IPS-15b (cell line): ENCODE data around the gene ATP10B.

Experiments used
- H3K27me3 ChIP-seq: one replicate; pipeline ENCODE4 v1.6.1; 2013; ENCODE audit warnings: low read length; ENCODE audit not compliant: control insufficient read depth, insufficient read depth
- H3K36me3 ChIP-seq: one replicate; pipeline ENCODE4 v1.6.1; 2013; ENCODE audit warnings: low read length; ENCODE audit not compliant: control insufficient read depth, insufficient read depth
- H3K4me1 ChIP-seq: one replicate; pipeline ENCODE4 v1.6.1; 2013; ENCODE audit warnings: mild to moderate bottlenecking, low read length; ENCODE audit not compliant: control insufficient read depth, insufficient read depth
- H3K4me3 ChIP-seq: one replicate; pipeline ENCODE4 v1.5.1; 2013; ENCODE audit warnings: low read depth, low read length
- H3K9ac ChIP-seq: one replicate; pipeline ENCODE4 v1.6.1; 2013; ENCODE audit warnings: low read depth, mild to moderate bottlenecking, low read length
- H3K9me3 ChIP-seq: one replicate; pipeline ENCODE4 v1.6.1; 2013; ENCODE audit warnings: mild to moderate bottlenecking, low read length; ENCODE audit not compliant: control insufficient read depth, insufficient read depth

The ATP10B gene

GRCh38 chr5:160620401-160620800 lies 231.6 kb downstream of the ATP10B start:
- Histone ChIP-seq H3K4me3 (no peak overlapping the region), H3K36me3 (no peaks in the 10 kb centered on the region), H3K4me1 (no peaks in the 10 kb centered on the region), H3K27me3 (no peaks in the 10 kb centered on the region), H3K9ac (no peak overlapping the region), H3K9me3 (no peaks in the 10 kb centered on the region)

DNA sequence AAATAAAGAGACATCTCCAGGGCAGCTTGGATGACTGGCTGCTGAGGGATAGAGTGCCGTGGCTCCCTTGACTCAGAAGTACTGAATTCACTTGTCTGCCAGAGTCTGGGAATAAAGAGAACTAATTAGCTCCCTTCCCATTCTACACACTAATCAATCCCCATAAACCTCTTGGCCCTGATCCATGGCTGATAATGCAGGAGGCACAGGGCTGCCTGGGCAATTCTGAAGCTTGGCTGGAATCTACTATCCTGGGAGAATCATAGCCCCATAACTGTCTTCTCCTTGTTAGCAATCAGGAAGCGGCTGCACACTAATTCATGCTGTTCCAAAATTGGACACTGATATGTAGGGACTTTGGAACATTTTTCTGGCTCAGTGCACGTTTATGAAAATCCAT lies 232.6 kb downstream of the ATP10B start:
- no peaks in the 10 kb centered on the region for H3K36me3 ChIP-seq
- H3K4me3 ChIP-seq: no peak overlapping the region
- H3K27me3 ChIP-seq: no peaks in the 10 kb centered on the region
- H3K9me3 ChIP-seq: no peaks in the 10 kb centered on the region
- no peaks in the 10 kb centered on the region for H3K4me1 ChIP-seq
- no peak overlapping the region for H3K9ac ChIP-seq

GRCh38 chr5:160618286-160618685 lies 233.7 kb downstream of the ATP10B start:
- no peaks in the 10 kb centered on the region for H3K4me1 ChIP-seq
- no peaks in the 10 kb centered on the region for H3K27me3 ChIP-seq
- no peak overlapping the region for H3K9ac ChIP-seq
- no peaks in the 10 kb centered on the region for H3K36me3 ChIP-seq
- H3K4me3 ChIP-seq: no peak overlapping the region
- H3K9me3 ChIP-seq: no peaks in the 10 kb centered on the region

- no peaks in the 10 kb centered on the region for H3K9me3 ChIP-seq
- H3K4me3 ChIP-seq: no peak overlapping the region
- H3K27me3 ChIP-seq: no peaks in the 10 kb centered on the region
- H3K9ac ChIP-seq: no peak overlapping the region
- no peaks in the 10 kb centered on the region for H3K36me3 ChIP-seq
- no peaks in the 10 kb centered on the region for H3K4me1 ChIP-seq
These were observed 235.1 kb downstream of the ATP10B start for GRCh38 chr5:160616712-160617497.

DNA sequence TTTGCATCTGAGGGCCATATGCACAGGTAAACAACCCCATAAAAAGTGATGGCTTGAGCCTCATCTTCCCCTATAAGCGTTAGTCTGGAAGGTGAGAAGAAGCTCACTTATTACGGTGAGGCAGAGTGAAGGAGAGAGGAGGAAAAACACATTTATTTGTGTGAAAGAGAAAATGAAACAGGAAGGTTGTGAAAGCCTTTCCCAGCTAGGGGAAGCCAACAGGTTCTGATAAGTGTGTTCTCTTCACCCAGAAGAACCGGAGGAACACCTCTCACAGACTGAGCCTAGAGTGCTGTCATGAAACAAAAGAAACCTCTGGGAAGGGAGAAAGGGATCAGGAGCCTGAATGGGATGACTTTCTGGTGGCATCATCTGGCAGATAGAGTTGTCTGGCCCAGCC lies 237.9 kb downstream of the ATP10B start:
- Histone ChIP-seq H3K4me3 (no peak overlapping the region), H3K4me1 (no peaks in the 10 kb centered on the region), H3K9me3 (no peaks in the 10 kb centered on the region), H3K9ac (no peak overlapping the region), H3K36me3 (no peaks in the 10 kb centered on the region), H3K27me3 (no peaks in the 10 kb centered on the region)

- Histone ChIP-seq H3K9me3 (no peaks in the 10 kb centered on the region), H3K27me3 (no peaks in the 10 kb centered on the region), H3K9ac (no peak overlapping the region), H3K4me3 (no peak overlapping the region), H3K4me1 (peaks cover 4% of the 10 kb centered on the region), H3K36me3 (no peaks in the 10 kb centered on the region)
These were observed 246.7 kb downstream of the ATP10B start for GRCh38 chr5:160605266-160605665.

- H3K9ac ChIP-seq: no peak overlapping the region
- H3K36me3 ChIP-seq: no peaks in the 10 kb centered on the region
- H3K4me1 ChIP-seq: peaks cover 4% of the 10 kb centered on the region
- H3K4me3 ChIP-seq: no peak overlapping the region
- no peaks in the 10 kb centered on the region for H3K27me3 ChIP-seq
- H3K9me3 ChIP-seq: no peaks in the 10 kb centered on the region
These were observed 247.5 kb downstream of the ATP10B start for GRCh38 chr5:160604484-160604883.

DNA sequence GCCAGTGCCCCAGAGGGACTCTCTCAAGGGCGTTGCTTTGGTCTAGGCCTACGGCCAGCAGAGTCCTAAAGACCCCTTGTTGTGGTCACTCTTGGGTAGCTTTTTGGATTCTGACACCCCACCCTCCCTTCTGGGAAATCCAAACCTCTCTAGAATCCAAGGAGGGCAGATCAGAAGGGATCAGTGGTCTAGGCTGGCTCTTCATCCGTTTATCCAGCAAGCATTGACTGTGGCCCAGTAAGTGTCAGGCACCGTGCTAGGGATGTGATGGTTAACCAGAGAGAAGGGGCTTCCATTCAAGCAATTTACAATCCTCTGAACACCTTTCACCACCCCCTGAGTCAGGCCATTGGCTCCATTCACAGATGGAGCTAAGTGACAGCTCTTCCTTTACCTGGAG lies 249.3 kb downstream of the ATP10B start:
- H3K4me1 ChIP-seq: peaks cover 4% of the 10 kb centered on the region
- H3K4me3 ChIP-seq: no peak overlapping the region
- H3K9ac ChIP-seq: no peak overlapping the region
- no peaks in the 10 kb centered on the region for H3K36me3 ChIP-seq
- H3K27me3 ChIP-seq: no peaks in the 10 kb centered on the region
- H3K9me3 ChIP-seq: no peaks in the 10 kb centered on the region

- Histone ChIP-seq H3K4me1 (peaks cover 4% of the 10 kb centered on the region), H3K9ac (no peak overlapping the region), H3K36me3 (no peaks in the 10 kb centered on the region), H3K9me3 (no peaks in the 10 kb centered on the region), H3K27me3 (no peaks in the 10 kb centered on the region), H3K4me3 (no peak overlapping the region)
These were observed 251.0 kb downstream of the ATP10B start for GRCh38 chr5:160601046-160601445.

- no peaks in the 10 kb centered on the region for H3K9me3 ChIP-seq
- H3K36me3 ChIP-seq: no peaks in the 10 kb centered on the region
- no peak overlapping the region for H3K9ac ChIP-seq
- no peaks in the 10 kb centered on the region for H3K27me3 ChIP-seq
- H3K4me1 ChIP-seq: no peaks in the 10 kb centered on the region
- H3K4me3 ChIP-seq: no peak overlapping the region
These were observed 278.7 kb downstream of the ATP10B start for GRCh38 chr5:160573318-160573717.

DNA sequence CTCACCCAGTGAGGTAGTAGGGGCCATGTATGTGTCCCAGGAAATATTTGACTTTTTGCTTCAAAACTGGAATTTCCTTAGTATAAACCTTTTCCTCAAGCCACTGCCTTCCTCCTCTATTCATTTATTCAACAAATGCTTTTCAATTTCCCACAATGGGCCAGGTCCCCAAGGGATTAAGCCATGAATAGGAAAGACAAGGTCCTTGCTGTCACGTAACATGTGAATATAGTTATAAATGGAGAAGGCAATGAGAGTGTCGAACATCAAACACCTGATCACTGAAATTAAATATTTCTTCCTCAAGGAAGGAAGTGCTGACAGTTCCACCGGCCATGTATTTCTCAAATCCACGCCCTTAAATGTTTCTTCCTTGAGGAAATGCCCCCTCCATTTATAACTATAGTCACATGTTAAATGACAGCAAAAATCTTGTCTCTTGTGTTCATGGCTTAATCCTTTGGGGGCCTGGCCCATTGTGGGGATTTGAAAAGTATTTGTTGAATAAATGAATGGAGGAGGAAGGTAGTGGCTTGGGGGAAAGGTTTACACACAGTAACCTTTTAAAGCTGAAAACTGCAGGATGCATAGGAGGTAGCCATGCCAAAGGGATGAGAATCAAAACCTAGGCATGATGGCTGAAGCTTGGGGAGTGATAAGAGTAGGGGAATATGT lies 284.8 kb downstream of the ATP10B start:
- no peaks in the 10 kb centered on the region for H3K4me1 ChIP-seq
- no peak overlapping the region for H3K4me3 ChIP-seq
- H3K27me3 ChIP-seq: no peaks in the 10 kb centered on the region
- H3K9ac ChIP-seq: no peak overlapping the region
- no peaks in the 10 kb centered on the region for H3K9me3 ChIP-seq
- H3K36me3 ChIP-seq: no peaks in the 10 kb centered on the region

- H3K4me1 ChIP-seq: no peaks in the 10 kb centered on the region
These were observed 286.6 kb downstream of the ATP10B start for GRCh38 chr5:160565376-160565775.

More at GRCh38 chr5:160565376-160565775, 286.6 kb downstream of the ATP10B start:
- Histone ChIP-seq H3K4me3 (no peak overlapping the region), H3K9me3 (no peaks in the 10 kb centered on the region), H3K27me3 (no peaks in the 10 kb centered on the region), H3K9ac (no peak overlapping the region), H3K36me3 (no peaks in the 10 kb centered on the region)
